ENCODE results near the gene TMEM97. TPM values are rescaled to one million over a fixed set of nuclear protein-coding genes. Genes with fewer than 3 reads are reported as not detected.

The TMEM97 gene
- total RNA-seq, 4 donors from 2014 or later: 4.5 to 9.2 (median 7.2) TPM

GRCh38 chr17:28368306-28368831 lies 49.4 kb downstream of the TMEM97 start:
- TF ChIP-seq EP300 (IDR thresholded peaks at IDR 0.05) (no peak), POLR2A (IDR thresholded peaks at IDR 0.05) (no peak), CTCF (IDR thresholded peaks at IDR 0.05) (no peak), POLR2AphosphoS5 (IDR thresholded peaks at IDR 0.05) (no peak)
- Histone ChIP-seq H3K27ac (no peak overlapping the region), H3K36me3 (peaks cover 0 to 34% of the 10 kb centered on the region in 2 donors), H3K27me3 (no peaks in the 10 kb centered on the region), H3K4me1 (peaks cover 0 to 26% (median 11%) of the 10 kb centered on the region in 3 donors), H3K4me3 (no peak overlapping the region), H3K9me3 (no peaks in the 10 kb centered on the region)
- no peak for ATAC-seq
- WGBS, 2 donors (ENCODE audit: low coverage in 1 of 2): 40% methylated on average over 1 of the region's 5 CpGs; no CpG with 5 or more reads in 1 of the 2 donors

GRCh38 chr17:28368915-28369683 lies 50.1 kb downstream of the TMEM97 start:
- Histone ChIP-seq H3K36me3 (peaks cover 0 to 27% of the 10 kb centered on the region in 2 donors), H3K4me1 (peaks cover 0 to 31% (median 13%) of the 10 kb centered on the region in 3 donors), H3K27me3 (no peaks in the 10 kb centered on the region), H3K4me3 (no peak overlapping the region), H3K27ac (no peak overlapping the region), H3K9me3 (no peaks in the 10 kb centered on the region)
- WGBS, 2 donors (ENCODE audit: low coverage in 1 of 2): 100% methylated on average over 4 of the region's 23 CpGs; no CpG with 5 or more reads in 1 of the 2 donors
- no peak for ATAC-seq
- TF ChIP-seq CTCF (IDR thresholded peaks at IDR 0.05) (no peak), POLR2AphosphoS5 (IDR thresholded peaks at IDR 0.05) (no peak), EP300 (IDR thresholded peaks at IDR 0.05) (no peak), POLR2A (IDR thresholded peaks at IDR 0.05) (no peak)

- 68% methylated on average over 8 of the region's 10 CpGs; no CpG with 5 or more reads in 1 of the 2 donors for WGBS, 2 donors (ENCODE audit: low coverage in 1 of 2)
- no peaks in the 10 kb centered on the region for H3K9me3 ChIP-seq
- H3K27me3 ChIP-seq: no peaks in the 10 kb centered on the region
- no peak overlapping the region for H3K4me3 ChIP-seq
- ATAC-seq: no peak
- peaks cover 0 to 22% of the 10 kb centered on the region in 2 donors for H3K36me3 ChIP-seq
- peak overlapping the region in 3 of 4 donors; percentile 83 to 85 (median 84) for H3K27ac ChIP-seq
- peaks cover 0 to 36% (median 13%) of the 10 kb centered on the region in 3 donors for H3K4me1 ChIP-seq
- TF ChIP-seq POLR2A (IDR thresholded peaks at IDR 0.05) (no peak), EP300 (IDR thresholded peaks at IDR 0.05) (no peak), CTCF (IDR thresholded peaks at IDR 0.05) (no peak), POLR2AphosphoS5 (IDR thresholded peaks at IDR 0.05) (no peak)
Measured at GRCh38 chr17:28369684-28370034, 50.7 kb downstream of the TMEM97 start.

- peak within 1 kb of the TSS; percentile 41 to 72 for H3K4me3 ChIP-seq
- WGBS, 2 donors (ENCODE audit: low coverage in 1 of 2): 23 to 34% methylated on average over 2 to 4 of the region's 8 CpGs
- TF ChIP-seq POLR2AphosphoS5 (IDR thresholded peaks at IDR 0.05) (no peak), EP300 (IDR thresholded peaks at IDR 0.05) (no peak), CTCF (IDR thresholded peaks at IDR 0.05) (no peak), POLR2A (IDR thresholded peaks at IDR 0.05) (no peak)
- H3K36me3 ChIP-seq: peaks cover 0 to 16% of the 10 kb centered on the region in 2 donors
- no peaks in the 10 kb centered on the region for H3K9me3 ChIP-seq
- peak within 1 kb of the TSS; percentile 29 to 85 (median 84) for H3K27ac ChIP-seq
- H3K27me3 ChIP-seq: no peaks in the 10 kb centered on the region
- H3K4me1 ChIP-seq: peaks cover 0 to 36% (median 13%) of the 10 kb centered on the region in 3 donors
- no peak for ATAC-seq
Measured at GRCh38 chr17:28370035-28370743, 51.2 kb downstream of the TMEM97 start, which contains the start of gene VTN. Gene VTN (minus strand): TSS chr17:28370307. CDS start chr17:28370203, 104 bp downstream.
